ENCODE measurements around the gene MTRR. TPM values are rescaled to one million over a fixed set of nuclear protein-coding genes. Genes with fewer than 3 reads are reported as not detected.

MTRR gene
- total RNA-seq, 1 donor from 2014 or later, result 68.7 TPM

Other genes starting within 250 kb of the MTRR start
- 1.1 TPM for gene CFAP90, start 18.0 kb upstream of the MTRR start, total RNA-seq
- 7.6 TPM for gene FASTKD3, start 117 bp upstream of the MTRR start, total RNA-seq